Cortex of kidney (tissue), 1 donor: ENCODE measurements around the gene ZNF569.
"Not testable (repeated sequence)": the region's sequence is repeated elsewhere in the genome, so short reads cannot be mapped to it uniquely, and the experiment has no call there.

Experiments used
- DNase-seq: peaks from one replicate; lab custom pipeline; 2025; lab: John Stamatoyannopoulos, UW

ZNF569 gene

DNA sequence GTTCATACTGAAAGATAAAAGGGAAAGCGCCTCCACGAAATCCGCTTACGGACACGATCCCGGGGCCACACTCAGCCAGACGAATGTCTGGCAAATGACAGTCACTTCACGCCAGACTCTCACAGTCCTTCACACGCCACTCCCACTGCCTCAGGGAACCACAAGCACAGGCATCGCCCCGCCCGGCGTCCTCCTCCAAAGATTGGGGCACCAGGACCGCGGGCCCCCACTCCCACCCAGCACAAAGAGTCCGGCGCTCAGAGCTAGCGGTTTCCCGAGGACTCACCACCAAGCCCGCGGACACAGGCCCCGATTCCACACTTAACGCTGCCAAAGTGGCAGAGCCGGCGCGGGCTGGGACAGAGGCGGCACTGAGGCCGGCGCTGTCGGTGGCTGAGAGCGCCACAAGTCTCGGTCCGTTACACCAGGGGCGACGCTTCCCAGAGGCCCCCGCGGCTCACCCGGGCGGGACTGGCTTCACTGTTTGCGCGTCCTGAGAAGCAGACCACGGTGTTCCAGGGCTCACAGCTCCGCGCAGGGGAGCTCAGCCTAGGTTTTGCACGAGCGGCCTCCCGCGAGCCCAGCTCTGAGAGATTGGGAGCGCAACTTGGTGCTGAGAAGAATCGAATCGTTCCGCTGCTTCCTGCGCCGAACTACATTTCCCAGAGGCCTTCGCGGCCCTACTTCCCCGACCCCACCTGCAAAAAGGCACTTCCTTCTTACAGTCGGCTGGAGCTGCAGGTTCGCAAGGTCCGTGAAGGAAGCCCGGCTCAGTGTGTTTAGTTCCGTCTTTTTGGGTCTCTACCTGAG is at the start of gene ZNF569:
Gene ZNF569 (minus strand): TSS at position 647 of the 810 bp plus-strand sequence. CDS start 22,523 bp downstream, outside the sequence.
- DNase-seq, result no peak

DNA sequence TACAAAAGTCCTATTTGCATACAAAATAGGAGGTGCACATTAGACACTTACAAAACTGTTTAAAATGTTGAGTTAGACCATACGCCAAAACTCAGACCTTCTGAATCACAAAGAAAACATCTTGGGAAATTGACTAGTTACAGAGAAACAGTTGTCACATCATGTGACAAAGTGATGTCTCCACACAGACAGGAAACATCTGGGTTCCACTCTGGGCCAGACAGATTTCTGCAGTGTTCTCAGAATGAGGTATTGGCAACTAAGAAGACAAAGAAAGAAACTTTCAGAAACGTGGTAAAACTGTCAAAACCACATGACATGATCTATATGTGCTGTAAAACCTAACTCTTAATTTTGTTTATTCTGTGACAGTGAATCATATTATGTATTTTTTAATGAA is 46.2 kb upstream of the ZNF569 start:
- DNase-seq, result no peak

DNA sequence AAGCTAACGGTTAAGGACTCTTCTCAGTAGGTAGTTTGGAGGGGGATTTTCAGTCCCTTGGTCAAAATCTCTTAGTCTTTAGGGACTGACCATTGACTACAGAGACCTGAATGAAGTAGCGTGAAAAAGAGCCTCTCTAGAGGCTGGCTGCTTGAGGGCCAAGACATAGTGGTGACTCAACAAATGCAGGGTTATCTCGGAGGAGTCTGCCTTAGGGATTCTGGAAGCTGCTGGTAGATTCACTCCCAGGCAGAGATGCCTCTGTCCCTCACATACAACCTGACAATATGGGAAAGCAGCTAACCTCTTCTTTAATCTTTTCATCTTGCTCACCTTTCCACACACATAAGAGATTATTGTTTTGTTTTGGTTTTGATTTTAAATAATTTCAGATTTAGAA is 44.6 kb upstream of the ZNF569 start:
- no peak for DNase-seq

DNA sequence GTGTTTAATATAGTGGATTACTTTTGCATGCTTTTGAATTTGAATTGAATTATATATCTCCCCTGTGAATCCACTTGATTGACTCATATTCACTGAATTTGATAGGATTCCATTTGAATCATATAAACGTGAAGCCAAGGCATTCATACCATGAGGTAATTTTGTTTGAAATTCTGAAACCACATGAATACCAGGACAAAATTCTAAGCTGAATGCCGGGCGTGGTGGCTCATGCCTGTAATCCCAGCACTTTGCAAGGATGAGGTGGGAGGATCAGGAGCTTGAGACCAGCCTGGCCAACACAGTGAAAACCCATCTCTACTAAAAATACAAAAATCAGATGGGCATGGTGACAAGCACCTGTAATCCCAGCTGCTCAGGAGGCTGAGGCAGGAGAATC is 43.9 kb upstream of the ZNF569 start:
- no peak for DNase-seq

DNA sequence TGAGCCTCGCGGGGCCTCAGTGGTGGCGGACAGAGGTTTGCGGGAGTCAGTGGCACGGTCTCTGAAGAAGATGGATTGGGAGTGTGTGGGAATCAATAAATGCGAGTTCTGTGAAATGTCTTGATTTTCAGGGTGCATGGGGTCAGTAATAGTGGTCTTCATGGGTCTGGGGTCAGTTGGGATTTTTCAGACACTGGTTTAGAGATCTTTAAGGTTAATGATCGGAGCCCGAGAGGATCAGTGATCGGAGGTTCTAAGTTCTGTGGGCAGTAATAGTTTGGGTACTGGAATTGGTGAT is 39.9 kb upstream of the ZNF569 start:
- no peak for DNase-seq

DNA sequence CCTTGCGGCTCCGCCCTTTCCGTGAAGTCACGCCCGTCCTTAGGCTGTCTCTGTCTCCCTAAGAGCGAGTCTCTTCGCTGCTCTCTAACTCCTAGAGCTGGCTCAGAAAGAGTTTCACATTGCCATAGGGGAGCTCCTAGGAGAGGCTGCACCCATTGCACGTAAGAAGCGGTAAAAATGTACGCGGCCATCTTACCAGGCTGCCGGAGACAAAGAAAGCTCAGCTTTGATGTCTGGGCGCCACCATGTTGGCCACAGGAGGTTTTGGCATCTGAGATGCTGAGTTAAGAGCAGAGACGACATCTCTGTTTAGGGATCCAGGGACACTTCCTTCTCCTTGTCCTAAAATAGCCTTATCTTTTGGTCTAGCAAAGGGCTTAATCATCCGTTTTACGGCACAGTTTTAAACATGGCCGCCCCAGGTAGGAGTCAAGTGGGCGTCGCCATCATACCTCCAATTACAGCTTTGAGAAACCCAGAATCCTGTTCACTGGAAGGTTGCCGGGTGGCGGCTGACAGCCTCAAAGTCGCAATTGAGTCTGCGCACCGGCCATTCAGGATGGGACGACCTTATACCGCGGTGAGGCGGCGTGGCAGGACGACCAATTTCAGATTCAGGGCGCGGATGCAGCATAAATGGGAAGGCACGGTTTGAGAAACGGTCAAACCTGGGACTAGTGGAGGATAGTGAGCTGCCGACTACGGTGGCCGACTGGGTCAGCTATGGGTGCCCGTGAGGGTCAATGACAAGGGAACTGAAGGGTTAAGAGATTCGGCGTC is 39.3 kb upstream of the ZNF569 start, which contains the start of gene ZNF793:
Gene ZNF793 (plus strand): TSS at position 553 of the 780 bp plus-strand sequence. CDS start 16,501 bp downstream, outside the sequence.
- peak; percentile 26 for DNase-seq

DNA sequence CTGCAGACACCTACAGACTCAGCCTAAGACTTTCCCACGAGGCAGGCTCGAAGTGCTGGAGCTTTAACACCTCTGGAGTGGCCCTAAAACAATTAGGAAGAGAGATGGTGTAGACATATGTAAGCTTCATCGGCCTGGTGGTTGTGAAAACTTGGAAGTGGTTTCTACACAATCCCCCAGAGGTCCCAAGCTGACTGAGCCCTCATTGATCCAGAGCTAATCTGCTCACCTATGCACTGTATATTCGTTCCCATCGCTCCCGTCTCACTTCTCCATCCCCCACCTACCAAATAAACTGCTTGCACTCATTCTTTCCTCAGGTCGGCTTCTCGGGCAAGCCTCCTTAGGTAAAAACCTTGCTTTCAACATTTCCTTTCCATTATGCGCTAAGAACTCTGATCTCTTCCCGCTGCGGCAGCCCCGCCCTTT is 38.7 kb upstream of the ZNF569 start:
- no peak for DNase-seq

DNA sequence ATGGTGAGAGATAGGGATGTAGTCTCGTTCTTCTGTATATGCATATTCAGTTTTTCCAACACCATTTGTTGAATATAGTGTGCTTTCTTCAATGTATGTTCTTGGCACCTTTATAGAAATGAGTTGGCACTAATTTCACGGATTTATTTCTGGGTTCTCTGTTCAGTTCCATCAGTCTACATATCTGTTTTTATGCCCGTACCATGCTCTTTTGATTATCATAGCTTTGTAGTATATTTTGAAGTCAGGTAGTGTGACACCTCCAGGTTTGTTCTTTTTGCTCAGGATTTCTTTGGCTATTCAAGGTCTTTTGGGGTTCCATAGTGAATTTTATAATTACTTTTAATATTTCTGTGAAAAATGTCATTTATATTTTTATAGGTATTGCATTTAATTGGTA is 25.0 kb upstream of the ZNF569 start:
- no peak for DNase-seq

DNA sequence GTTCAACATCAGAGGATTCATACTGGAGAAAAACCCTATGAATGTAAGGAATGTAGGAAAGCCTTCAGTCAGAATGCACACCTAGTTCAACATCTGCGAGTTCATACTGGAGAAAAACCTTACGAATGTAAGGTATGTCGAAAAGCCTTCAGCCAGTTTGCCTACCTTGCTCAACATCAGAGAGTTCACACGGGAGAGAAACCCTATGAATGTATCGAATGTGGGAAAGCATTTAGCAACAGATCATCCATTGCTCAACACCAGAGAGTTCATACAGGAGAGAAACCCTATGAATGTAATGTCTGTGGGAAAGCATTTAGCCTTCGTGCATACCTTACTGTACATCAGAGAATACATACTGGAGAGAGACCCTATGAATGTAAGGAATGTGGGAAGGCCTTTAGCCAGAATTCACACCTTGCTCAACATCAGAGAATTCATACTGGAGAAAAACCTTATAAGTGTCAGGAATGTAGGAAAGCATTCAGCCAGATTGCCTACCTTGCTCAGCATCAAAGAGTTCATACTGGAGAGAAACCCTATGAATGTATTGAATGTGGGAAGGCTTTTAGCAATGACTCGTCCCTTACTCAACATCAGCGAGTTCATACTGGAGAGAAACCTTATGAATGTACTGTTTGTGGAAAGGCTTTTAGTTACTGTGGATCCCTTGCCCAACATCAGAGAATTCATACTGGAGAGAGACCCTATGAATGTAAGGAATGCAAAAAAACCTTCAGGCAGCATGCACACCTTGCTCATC is 17.3 kb upstream of the ZNF569 start:
- no peak for DNase-seq

DNA sequence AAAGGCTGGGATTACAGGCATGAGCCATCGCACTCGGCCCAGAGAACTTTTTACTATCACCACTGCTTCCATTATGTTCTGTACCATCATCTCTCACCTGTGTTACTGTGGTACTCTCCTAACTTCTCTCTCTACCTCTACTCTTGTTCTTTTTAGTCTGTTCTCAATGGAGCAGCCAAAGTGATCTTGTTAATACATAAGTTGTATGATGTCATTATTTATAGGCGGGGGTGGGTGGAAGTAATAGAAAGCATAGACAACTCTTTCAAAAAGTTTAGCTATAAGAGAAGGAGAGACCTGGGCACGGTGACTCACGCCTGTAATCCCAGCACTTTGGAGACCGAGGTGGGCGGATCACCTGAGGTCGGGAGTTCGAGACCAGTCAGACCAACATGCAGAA is 4.9 kb upstream of the ZNF569 start:
- DNase-seq, result no peak

DNA sequence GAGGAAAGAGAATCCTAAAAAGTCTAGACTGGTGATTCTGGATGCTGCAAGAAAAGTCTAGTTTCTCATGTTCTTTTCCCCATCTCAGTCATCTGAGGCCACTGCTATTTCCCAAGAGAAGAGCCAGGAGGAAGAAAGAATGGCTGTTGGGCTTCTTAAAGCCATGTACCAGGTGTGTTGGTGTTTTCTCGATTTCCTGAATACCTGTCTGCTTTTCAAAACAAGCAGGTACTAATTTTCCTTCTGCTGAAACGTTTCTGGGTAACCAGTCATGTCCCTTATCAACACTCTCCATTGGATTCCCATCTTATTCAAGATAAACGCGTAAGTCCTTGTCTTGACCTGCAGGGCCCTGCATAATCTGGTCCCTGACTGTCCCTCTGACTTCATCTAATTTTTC is 3.0 kb upstream of the ZNF569 start:
- DNase-seq, result no peak

DNA sequence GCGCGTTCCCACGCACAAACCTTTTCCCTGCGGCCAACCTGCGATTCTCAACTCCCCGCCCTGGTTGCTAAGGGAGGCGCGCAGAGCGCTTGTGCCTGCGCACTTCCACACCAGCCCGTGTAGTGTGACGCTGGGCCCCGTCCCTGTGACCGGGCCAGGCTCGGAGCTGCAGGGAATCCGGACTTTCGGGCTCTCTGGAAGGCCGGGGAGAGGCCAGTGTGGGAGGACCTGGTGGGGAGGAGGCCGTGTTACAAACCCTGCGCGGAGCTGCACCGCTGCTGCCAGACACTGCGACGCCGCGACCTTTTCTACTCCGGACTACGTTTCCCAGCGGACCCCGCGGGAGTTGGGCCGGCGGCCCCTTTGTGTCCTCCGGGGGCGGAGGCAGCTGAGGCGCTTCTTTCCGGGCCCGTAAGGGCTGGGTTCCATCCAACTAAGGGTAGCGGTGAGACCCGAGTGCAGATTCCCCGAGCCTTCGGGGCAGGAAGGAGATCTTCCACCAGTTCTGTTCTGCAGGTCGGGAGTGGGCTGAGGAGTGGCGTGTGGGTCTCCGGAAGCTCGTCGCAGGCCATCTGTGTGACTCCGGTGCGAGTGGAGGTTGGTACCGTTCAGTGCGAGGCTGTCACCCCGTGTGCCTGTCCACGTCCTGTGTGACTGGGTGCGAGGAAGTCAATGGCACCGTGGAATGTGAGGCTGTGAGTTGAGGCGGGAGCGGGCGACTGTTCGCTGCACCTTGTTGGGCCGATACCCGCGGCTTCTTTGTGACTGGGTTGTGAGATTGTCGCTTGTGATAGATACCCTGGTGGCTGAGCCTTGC is 1.9 kb upstream of the ZNF569 start, which contains the start of gene ZNF570:
Gene ZNF570 (plus strand): TSS at position 396 of the 817 bp plus-strand sequence. CDS start 999 bp downstream, outside the sequence.
- DNase-seq, result no peak

DNA sequence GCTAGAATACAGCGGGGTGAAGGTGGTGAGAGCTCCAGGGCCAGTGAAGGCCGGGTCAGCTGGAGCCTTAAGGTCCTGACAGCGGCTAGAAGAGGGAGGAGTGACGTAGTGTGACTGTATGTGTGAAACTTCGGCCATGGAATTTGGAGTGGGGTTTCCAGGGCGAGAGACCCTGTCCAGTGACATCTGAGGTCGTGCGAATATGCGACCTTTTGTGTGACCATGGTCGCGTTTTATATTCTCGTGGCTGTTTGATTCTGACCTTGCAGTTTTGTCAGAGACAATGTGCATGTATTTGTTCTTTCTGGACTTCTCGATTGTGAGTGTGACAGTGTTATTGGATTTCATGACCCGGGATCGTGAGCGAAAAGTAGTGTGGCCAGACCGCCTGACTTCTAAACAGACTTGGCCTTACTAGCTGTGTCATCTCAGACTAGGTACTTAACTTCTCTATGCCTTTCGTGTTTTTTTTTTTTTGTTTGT is 405 bp upstream of the ZNF569 start:
- no peak for DNase-seq

DNA sequence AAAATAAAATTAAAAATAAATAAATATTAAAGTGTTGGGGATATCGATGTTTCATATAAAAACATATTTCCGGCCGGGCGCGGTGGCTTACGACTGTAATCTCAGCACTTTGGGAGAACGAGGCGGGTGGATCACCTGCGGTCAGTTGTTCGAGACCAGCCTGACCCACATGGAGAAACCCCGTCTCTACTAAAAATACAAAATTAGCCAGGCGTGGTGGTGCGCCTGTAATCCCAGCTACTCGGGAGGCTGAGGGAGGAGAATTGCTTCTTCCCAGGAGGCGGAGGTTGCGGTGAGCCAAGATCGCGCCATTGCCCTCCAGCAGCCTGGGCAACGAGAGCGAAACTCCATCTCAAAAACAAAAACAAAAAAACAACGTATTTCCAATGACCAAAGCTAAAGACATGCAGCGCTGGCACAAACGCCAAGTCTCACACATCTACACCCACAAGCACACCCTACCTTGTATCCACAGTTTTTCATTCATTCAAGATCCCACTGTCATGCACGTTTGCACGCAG is 907 bp downstream of the ZNF569 start:
- no peak for DNase-seq

DNA sequence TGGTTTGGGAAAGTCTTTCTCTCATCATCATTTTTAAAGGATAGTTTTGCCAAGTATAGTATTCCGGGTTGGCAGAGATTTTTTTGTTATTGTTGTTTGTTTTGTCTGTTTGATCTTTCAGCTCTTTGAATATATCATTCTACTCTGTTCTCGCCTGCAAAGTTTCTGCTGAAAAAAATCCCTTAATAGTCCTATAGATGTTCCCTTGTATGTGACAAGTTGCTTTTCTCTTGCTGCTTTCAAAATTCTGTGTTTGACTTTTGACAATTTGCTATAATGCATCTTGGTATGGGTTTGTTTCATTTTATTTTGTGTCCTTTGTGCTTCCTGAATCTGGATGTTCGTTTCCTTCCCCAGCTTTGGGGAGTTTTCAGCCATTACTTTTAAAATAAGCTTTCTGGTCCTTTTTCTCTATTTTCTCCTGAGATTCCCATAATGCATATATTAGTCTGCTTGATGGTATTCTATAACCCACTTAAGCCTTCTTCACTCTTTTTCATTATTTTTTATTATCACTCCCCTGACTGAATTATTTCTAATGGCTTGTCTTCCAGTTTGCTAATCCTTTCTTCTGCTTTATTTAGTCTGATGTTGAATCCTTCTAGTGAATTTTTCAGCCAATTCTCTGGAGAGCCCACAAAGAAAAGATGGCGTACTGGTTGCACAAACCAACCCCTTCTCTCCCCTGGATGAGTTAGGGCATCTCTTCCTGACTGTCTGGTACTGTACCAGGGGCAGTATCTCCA is 14.6 kb downstream of the ZNF569 start:
- no peak for DNase-seq

DNA sequence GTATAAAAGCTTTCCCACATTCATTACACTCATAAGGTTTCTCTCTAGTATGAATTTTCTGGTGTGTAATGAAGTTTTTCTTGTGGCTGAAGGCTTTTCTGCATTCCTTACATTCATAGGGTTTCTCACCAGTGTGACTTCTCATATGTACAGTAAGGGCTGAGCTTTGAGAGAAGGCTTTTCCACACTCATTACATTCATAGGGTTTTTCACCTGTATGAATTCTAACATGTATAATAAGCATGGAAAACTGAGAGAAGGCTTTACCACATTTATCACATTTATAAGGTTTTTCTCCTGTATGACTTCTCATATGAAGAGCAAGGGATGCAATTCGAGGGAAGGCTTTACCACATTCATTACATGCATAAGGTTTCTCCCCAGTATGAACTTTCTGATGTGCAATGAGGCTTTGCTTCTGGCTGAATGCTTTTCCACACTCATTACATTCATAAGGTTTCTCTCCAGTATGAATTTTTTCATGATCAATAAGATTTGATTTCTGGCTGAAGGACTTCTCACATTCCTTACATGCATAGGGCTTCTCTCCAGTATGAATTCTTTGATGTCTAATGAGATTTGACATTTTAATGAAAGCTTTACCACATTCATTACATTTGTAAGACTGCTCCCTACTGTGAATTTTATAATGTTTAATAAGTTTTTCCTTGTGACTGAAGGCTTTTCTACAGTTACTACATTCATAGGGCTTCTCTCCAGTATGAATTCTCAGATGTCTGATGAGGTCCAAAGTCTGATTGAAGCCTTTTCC is 53.7 kb downstream of the ZNF569 start:
- DNase-seq, result no peak

DNA sequence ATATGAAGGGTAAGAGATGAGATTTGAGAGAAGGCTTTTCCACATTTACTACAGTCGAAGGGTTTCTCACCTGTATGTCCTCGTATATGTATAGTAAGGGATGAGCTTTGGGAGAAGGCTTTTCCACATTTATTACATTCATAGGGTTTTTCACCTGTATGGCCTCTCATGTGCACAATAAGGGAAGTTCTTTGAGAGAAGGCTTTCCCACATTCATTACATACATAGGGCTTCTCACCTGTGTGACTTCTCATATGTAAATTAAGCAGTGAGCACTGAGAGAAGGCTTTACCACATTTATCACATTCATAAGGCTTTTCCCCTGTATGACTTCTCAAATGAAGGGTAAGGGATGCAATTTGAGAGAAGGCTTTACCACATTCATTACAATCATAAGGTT is 54.5 kb downstream of the ZNF569 start:
- no peak for DNase-seq

DNA sequence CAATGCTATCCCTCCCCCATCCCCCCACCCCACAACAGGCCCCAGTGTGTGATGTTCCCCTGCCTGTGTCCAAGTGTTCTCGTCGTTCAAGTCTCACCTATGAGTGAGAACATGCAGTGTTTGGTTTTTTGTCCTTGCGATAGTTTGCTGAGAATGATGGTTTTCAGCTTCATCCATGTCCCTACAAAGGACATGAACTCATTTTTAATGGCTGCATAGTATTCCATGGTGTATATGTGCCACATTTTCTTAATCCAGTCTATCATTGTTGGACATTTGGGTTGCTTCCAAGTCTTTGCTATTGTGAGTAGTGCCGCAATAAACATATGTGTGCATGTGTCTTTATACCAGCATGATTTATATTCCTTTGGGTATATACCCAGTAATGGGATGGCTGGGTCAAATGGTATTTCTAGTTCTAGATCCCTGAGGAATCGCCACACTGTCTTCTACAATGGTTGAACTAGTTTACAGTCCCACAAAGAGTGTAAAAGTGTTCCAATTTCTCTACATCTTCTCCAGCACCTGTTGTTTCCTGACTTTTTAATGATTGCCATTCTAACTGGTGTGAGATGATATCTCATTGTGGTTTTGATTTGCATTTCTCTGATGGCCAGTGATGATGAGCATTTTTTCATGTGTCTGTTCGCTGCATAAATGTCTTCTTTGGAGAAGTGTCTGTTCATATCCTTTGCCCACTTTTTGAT is 61.0 kb downstream of the ZNF569 start:
- DNase-seq, result not testable (repeated sequence)

DNA sequence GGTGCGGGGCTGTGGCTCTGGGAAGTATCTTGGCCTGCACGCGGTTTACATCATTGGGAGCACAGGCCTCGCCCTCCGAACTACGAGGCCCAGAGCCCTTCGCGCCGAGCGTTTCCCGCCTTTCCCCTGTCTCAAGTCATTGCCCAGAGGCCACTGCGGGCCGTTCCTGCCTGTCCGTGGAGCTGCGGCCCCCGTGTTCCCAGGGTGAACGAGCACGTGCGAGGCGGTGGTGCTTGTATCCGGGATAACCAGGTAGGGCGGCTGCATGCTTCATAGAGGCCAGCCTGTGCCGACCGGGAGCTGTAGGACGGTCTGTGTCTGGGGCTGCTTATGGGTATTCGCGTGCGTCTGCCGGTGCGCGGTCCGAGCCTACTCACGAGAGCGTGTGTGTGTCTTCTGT is 63.8 kb downstream of the ZNF569 start:
- DNase-seq, result no peak
